Breast epithelium (tissue), 4 donors: ENCODE data around the gene C4orf36. TPM values are rescaled to one million over a fixed set of nuclear protein-coding genes. Genes with fewer than 3 reads are reported as not detected.
A peak's percentile ranks its signal among the peaks of the same experiment; 100 is the strongest.

Experiments
- DNase-seq, 2 donors: peaks; one replicate each; pipeline ENCODE4 v3.0.0-alpha.2; 2019; ENCODE audit warnings: low spot score in 2 of 2
- H3K27ac ChIP-seq, 2 donors: fragments of 200-600 bp; sonication (generic) in 1 of 2; one replicate each; pipeline ENCODE4 v1.5.1; 2016 to 2019; ENCODE audit warnings: mild to moderate bottlenecking in 1 of 2
- H3K27me3 ChIP-seq, 2 donors: fragments of 200-600 bp; sonication (generic) in 1 of 2; one replicate each; pipeline versions ENCODE4 v1.5.1 to v1.6.0; 2017 to 2019; ENCODE audit warnings: control low read depth in 1 of 2, mild to moderate bottlenecking in 1 of 2
- H3K36me3 ChIP-seq: fragments of 200-600 bp; one replicate; pipeline ENCODE4 v1.5.1; 2019
- H3K4me1 ChIP-seq, 2 donors: fragments of 200-600 bp; sonication (generic); one replicate each; pipeline ENCODE4 v1.5.1; 2016 to 2019; ENCODE audit warnings: control low read depth in 1 of 2
- H3K4me3 ChIP-seq, 3 donors: fragments of 200-600 bp; sonication (generic); 1 replicate in 2 of 3; 2 replicates in 1 of 3; pipeline ENCODE4 v1.5.1; 2016 to 2019; ENCODE audit warnings: mild to moderate bottlenecking in 3 of 3, moderate library complexity in 2 of 3
- H3K9me3 ChIP-seq, 2 donors: fragments of 200-600 bp; sonication (generic) in 1 of 2; one replicate each; pipeline ENCODE4 v1.5.1; 2016 to 2019; ENCODE audit warnings: control low read depth in 1 of 2
- CTCF ChIP-seq, 3 donors: fragments of 450-650 bp; IDR thresholded peaks; one replicate each; pipeline ENCODE4 v1.5.1; 2016 to 2017; ENCODE audit warnings: antibody characterized with exemption in 3 of 3, mild to moderate bottlenecking in 3 of 3, moderate library complexity in 3 of 3
- POLR2A ChIP-seq: fragments of 450-650 bp; IDR thresholded peaks from one replicate; pipeline ENCODE4 v1.6.1; 2016; ENCODE audit warnings: antibody characterized with exemption, mild to moderate bottlenecking, moderate library complexity
- POLR2AphosphoS5 ChIP-seq, 3 donors: sonication (generic); formaldehyde crosslinking; IDR thresholded peaks; one replicate each; pipeline ENCODE4 v1.6.1; 2017; ENCODE audit warnings: antibody characterized with exemption in 3 of 3
- intact Hi-C: fragments of 100-400 bp; cut with DNase I; formaldehyde crosslinking; loops from one replicate; pipeline ENCODE4 v1.15.1; 2023; ENCODE audit warnings: low total_unique reads
- total RNA-seq, 3 donors: library from RNA; depleted of rRNA; stranded (reverse); fragments of >200 nt; gene quantifications; one replicate each; pipeline ENCODE4 v1.1.0, GENCODE V29; 2016

The C4orf36 gene
- total RNA-seq, 3 donors from 2014 or later: 0.96 to 6.6 (median 5.7) TPM

- TF ChIP-seq CTCF (IDR thresholded peaks at IDR 0.05): no peak
- no peak for TF ChIP-seq POLR2AphosphoS5 (IDR thresholded peaks at IDR 0.05)
- no peak for TF ChIP-seq POLR2A
- intact Hi-C loops: no loop called here
- Histone ChIP-seq H3K27me3 (no peaks in the 10 kb centered on the region), H3K4me3 (no peak overlapping the region), H3K4me1 (no peaks in the 10 kb centered on the region), H3K27ac (peak overlapping the region in 1 of 2 donors; percentile 74), H3K9me3 (no peaks in the 10 kb centered on the region), H3K36me3 (no peaks in the 10 kb centered on the region)
- no peak for DNase-seq
Observed at GRCh38 chr4:86928400-86929255, 36.4 kb upstream of the C4orf36 start.

- Histone ChIP-seq H3K9me3 (no peaks in the 10 kb centered on the region), H3K36me3 (no peaks in the 10 kb centered on the region), H3K4me3 (no peak overlapping the region), H3K27me3 (no peaks in the 10 kb centered on the region), H3K27ac (peak overlapping the region in 1 of 2 donors; percentile 74), H3K4me1 (no peaks in the 10 kb centered on the region)
- no peak for DNase-seq
- intact Hi-C loops: no loop called here
- TF ChIP-seq POLR2AphosphoS5 (IDR thresholded peaks at IDR 0.05) (peak in 1 of 3 donors; percentile 23), POLR2A (no peak)
Observed at GRCh38 chr4:86927843-86928395, 35.7 kb upstream of the C4orf36 start.

- Histone ChIP-seq H3K9me3 (no peaks in the 10 kb centered on the region), H3K4me1 (no peaks in the 10 kb centered on the region), H3K27me3 (no peaks in the 10 kb centered on the region), H3K27ac (no peak overlapping the region), H3K36me3 (no peaks in the 10 kb centered on the region), H3K4me3 (no peak overlapping the region)
- no peak for DNase-seq
- TF ChIP-seq POLR2A (no peak), POLR2AphosphoS5 (IDR thresholded peaks at IDR 0.05) (no peak), CTCF (IDR thresholded peaks at IDR 0.05) (no peak)
- intact Hi-C loops: no loop called here
Observed at GRCh38 chr4:86926435-86927086, 34.3 kb upstream of the C4orf36 start.

- Histone ChIP-seq H3K27me3 (no peaks in the 10 kb centered on the region), H3K4me1 (no peaks in the 10 kb centered on the region), H3K27ac (no peak overlapping the region), H3K4me3 (no peak overlapping the region), H3K36me3 (no peaks in the 10 kb centered on the region), H3K9me3 (no peaks in the 10 kb centered on the region)
- no peak for DNase-seq
- intact Hi-C loops: no loop called here
- TF ChIP-seq POLR2AphosphoS5 (IDR thresholded peaks at IDR 0.05) (no peak), POLR2A (no peak), CTCF (IDR thresholded peaks at IDR 0.05) (no peak)
Observed at GRCh38 chr4:86924811-86925210, 32.6 kb upstream of the C4orf36 start.

- Histone ChIP-seq H3K27ac (no peak overlapping the region), H3K4me3 (no peak overlapping the region), H3K9me3 (no peaks in the 10 kb centered on the region), H3K27me3 (no peaks in the 10 kb centered on the region), H3K4me1 (no peaks in the 10 kb centered on the region), H3K36me3 (no peaks in the 10 kb centered on the region)
- no peak for TF ChIP-seq POLR2A
- TF ChIP-seq POLR2AphosphoS5 (IDR thresholded peaks at IDR 0.05): no peak
- TF ChIP-seq CTCF (IDR thresholded peaks at IDR 0.05): no peak
- intact Hi-C loops: no loop called here
- no peak for DNase-seq
Observed at GRCh38 chr4:86921608-86922252, 29.5 kb upstream of the C4orf36 start.
